Upper lobe of right lung (tissue), 1 donor: Measurements from ENCODE around the gene C4BPA. TPM values are rescaled to one million over a fixed set of nuclear protein-coding genes. Genes with fewer than 3 reads are reported as not detected.

ENCODE experiments used
- ATAC-seq: fragments of 200-7000 bp; cut with Tn5 transposase; one replicate; pipeline ENCODE4 v1.9.1; 2020; ENCODE audit warnings: mild to moderate bottlenecking, moderate library complexity
- DNase-seq: peaks from one replicate; pipeline ENCODE4 v3.0.0-alpha.2; 2020
- H3K27ac ChIP-seq: fragments of 200-600 bp; one replicate; pipeline ENCODE4 v1.8.0; 2022
- H3K27me3 ChIP-seq: fragments of 200-600 bp; one replicate; pipeline ENCODE4 v1.8.0; 2022; ENCODE audit warnings: mild to moderate bottlenecking
- H3K36me3 ChIP-seq: fragments of 200-600 bp; one replicate; pipeline ENCODE4 v1.8.0; 2022
- H3K4me1 ChIP-seq: fragments of 200-600 bp; one replicate; pipeline ENCODE4 v1.8.0; 2022
- H3K4me3 ChIP-seq: fragments of 200-600 bp; one replicate; pipeline ENCODE4 v1.8.0; 2022; ENCODE audit warnings: mild to moderate bottlenecking
- H3K9me3 ChIP-seq: fragments of 200-600 bp; one replicate; pipeline ENCODE4 v1.8.0; 2022
- CTCF ChIP-seq: fragments of 200-600 bp; IDR thresholded peaks from one replicate; pipeline ENCODE4 v1.8.0; 2022; ENCODE audit warnings: antibody characterized with exemption
- intact Hi-C: fragments of 100-400 bp; cut with DNase I; formaldehyde crosslinking; loops from one replicate; pipeline ENCODE4 v1.11.0; 2022
- total RNA-seq: library from RNA; stranded (reverse); fragmentation: NEBNext Ultra II Directional; extraction: Animal tissue kit (Norgen Biotek cat#: 25700); gene quantifications from one replicate; pipeline ENCODE4 v1.2.1, GENCODE V29; 2021
- donor health status: DM: no; HTN: yes; CAD: no; lungs with severe emphysema.

C4BPA gene
- total RNA-seq, 1 donor from 2014 or later, result 175 TPM

- no peak overlapping the region for H3K4me3 ChIP-seq
- TF ChIP-seq CTCF, result no peak
- ATAC-seq, result no peak
- intact Hi-C loops, result no loop called here
- no peak for DNase-seq
- no peak overlapping the region for H3K27ac ChIP-seq
- H3K9me3 ChIP-seq, result peaks cover 15% of the 10 kb centered on the region
- H3K36me3 ChIP-seq, result peaks cover 4% of the 10 kb centered on the region
- H3K27me3 ChIP-seq, result no peaks in the 10 kb centered on the region
- no peaks in the 10 kb centered on the region for H3K4me1 ChIP-seq
Observed at GRCh38 chr1:207128336-207128921, 24.4 kb downstream of the C4BPA start.

GRCh38 chr1:207129053-207129452, 25.0 kb downstream of the C4BPA start:
- no peak overlapping the region for H3K4me3 ChIP-seq
- H3K27ac ChIP-seq, result no peak overlapping the region
- ATAC-seq (no peak), DNase-seq (no peak)
- H3K36me3 ChIP-seq, result peaks cover 3% of the 10 kb centered on the region
- TF ChIP-seq CTCF, result no peak
- H3K9me3 ChIP-seq, result peaks cover 15% of the 10 kb centered on the region
- intact Hi-C loops, result no loop called here
- H3K27me3 ChIP-seq, result no peaks in the 10 kb centered on the region
- H3K4me1 ChIP-seq, result no peaks in the 10 kb centered on the region

GRCh38 chr1:207130252-207131036, 26.4 kb downstream of the C4BPA start:
- Histone ChIP-seq H3K27me3 (no peaks in the 10 kb centered on the region), H3K4me3 (no peak overlapping the region), H3K4me1 (peaks cover 4% of the 10 kb centered on the region), H3K9me3 (peaks cover 15% of the 10 kb centered on the region), H3K27ac (no peak overlapping the region), H3K36me3 (no peaks in the 10 kb centered on the region)
- no peak for ATAC-seq
- DNase-seq, result no peak
- intact Hi-C loops, result no loop called here
- TF ChIP-seq CTCF, result no peak

GRCh38 chr1:207131163-207131562, 27.1 kb downstream of the C4BPA start:
- TF ChIP-seq CTCF, result no peak
- ATAC-seq (no peak), DNase-seq (no peak)
- Histone ChIP-seq H3K27me3 (no peaks in the 10 kb centered on the region), H3K9me3 (peaks cover 15% of the 10 kb centered on the region), H3K36me3 (no peaks in the 10 kb centered on the region), H3K27ac (no peak overlapping the region), H3K4me3 (no peak overlapping the region), H3K4me1 (peaks cover 4% of the 10 kb centered on the region)
- intact Hi-C loops, result no loop called here

- peaks cover 6% of the 10 kb centered on the region for H3K9me3 ChIP-seq
- intact Hi-C loops, result no loop called here
- ATAC-seq, result peak; percentile 23
- no peak for TF ChIP-seq CTCF
- DNase-seq, result no peak
- H3K27ac ChIP-seq, result no peak overlapping the region
- no peak overlapping the region for H3K4me3 ChIP-seq
- H3K27me3 ChIP-seq, result no peaks in the 10 kb centered on the region
- H3K4me1 ChIP-seq, result peaks cover 4% of the 10 kb centered on the region
- no peaks in the 10 kb centered on the region for H3K36me3 ChIP-seq
Observed at GRCh38 chr1:207134581-207134980, 30.5 kb downstream of the C4BPA start.
